Measurements from ENCODE around the gene SFTPD.

The SFTPD gene

GRCh38 chr10:79930751-79931150, 18.2 kb downstream of the SFTPD start:
- Histone ChIP-seq H3K4me3 (ENCODE audit: insufficient read depth, low read length, poor library complexity, severe bottlenecking) (no peak overlapping the region), H2AFZ (ENCODE audit: low read depth, low read length, severe bottlenecking) (no peak overlapping the region), H3K79me2 (ENCODE audit: insufficient read depth, low read length) (no peaks in the 10 kb centered on the region), H3K9ac (ENCODE audit: low read length) (no peak overlapping the region; the same call in 1 of the 2 replicates), H3K27ac (ENCODE audit: low read depth, low read length) (no peak overlapping the region), H3K9me2 (replicated peaks; ENCODE audit: insufficient read depth, low read length) (no peaks in the 10 kb centered on the region), H3K36me3 (ENCODE audit: low read length) (no peaks in the 10 kb centered on the region), H3F3A (ENCODE audit: insufficient read depth) (no peaks in the 10 kb centered on the region), H3K27me3 (ENCODE audit: low read length) (no peaks in the 10 kb centered on the region), H3K4me2 (ENCODE audit: low read depth, low read length, poor library complexity, severe bottlenecking) (no peak overlapping the region), H4K20me1 (ENCODE audit: low read depth, low read length) (no peaks in the 10 kb centered on the region), H3K9me3 (ENCODE audit: insufficient read depth, low read length) (no peaks in the 10 kb centered on the region)
- TF ChIP-seq CTCF (IDR thresholded peaks at IDR 0.05; ENCODE audit: insufficient read depth, low read length, poor library complexity, severe bottlenecking) (no peak), EZH2phosphoT487 (conservative IDR thresholded peaks at IDR 0.05; ENCODE audit: low read length) (no peak)

GRCh38 chr10:79930267-79930666, 18.6 kb downstream of the SFTPD start:
- no peaks in the 10 kb centered on the region for H3K9me2 ChIP-seq (replicated peaks; ENCODE audit: insufficient read depth, low read length)
- TF ChIP-seq CTCF (IDR thresholded peaks at IDR 0.05; ENCODE audit: insufficient read depth, low read length, poor library complexity, severe bottlenecking) (no peak), EZH2phosphoT487 (conservative IDR thresholded peaks at IDR 0.05; ENCODE audit: low read length) (no peak)
- H3K27ac ChIP-seq (ENCODE audit: low read depth, low read length), result no peak overlapping the region

GRCh38 chr10:79929409-79929904, 19.4 kb downstream of the SFTPD start:
- Histone ChIP-seq H3K79me2 (ENCODE audit: insufficient read depth, low read length) (no peaks in the 10 kb centered on the region), H3K9me3 (ENCODE audit: insufficient read depth, low read length) (no peaks in the 10 kb centered on the region), H3F3A (ENCODE audit: insufficient read depth) (no peaks in the 10 kb centered on the region), H4K20me1 (ENCODE audit: low read depth, low read length) (no peaks in the 10 kb centered on the region), H3K9ac (ENCODE audit: low read length) (no peak overlapping the region), H3K9me2 (replicated peaks; ENCODE audit: insufficient read depth, low read length) (no peaks in the 10 kb centered on the region), H3K27me3 (ENCODE audit: low read length) (no peaks in the 10 kb centered on the region), H2AFZ (ENCODE audit: low read depth, low read length, severe bottlenecking) (no peak overlapping the region), H3K4me2 (ENCODE audit: low read depth, low read length, poor library complexity, severe bottlenecking) (no peak overlapping the region), H3K27ac (ENCODE audit: low read depth, low read length) (no peak overlapping the region), H3K36me3 (ENCODE audit: low read length) (no peaks in the 10 kb centered on the region), H3K4me3 (ENCODE audit: insufficient read depth, low read length, poor library complexity, severe bottlenecking) (no peak overlapping the region)
- TF ChIP-seq EZH2phosphoT487 (conservative IDR thresholded peaks at IDR 0.05; ENCODE audit: low read length) (no peak), CTCF (IDR thresholded peaks at IDR 0.05; ENCODE audit: insufficient read depth, low read length, poor library complexity, severe bottlenecking) (peak; percentile 57)

More at GRCh38 chr10:79930267-79930666, 18.6 kb downstream of the SFTPD start:
- no peak overlapping the region for H3K4me3 ChIP-seq (ENCODE audit: insufficient read depth, low read length, poor library complexity, severe bottlenecking)
- H3F3A ChIP-seq (ENCODE audit: insufficient read depth), result no peaks in the 10 kb centered on the region
- H3K9ac ChIP-seq (ENCODE audit: low read length), result no peak overlapping the region; the same call in 1 of the 2 replicates
- no peaks in the 10 kb centered on the region for H3K9me3 ChIP-seq (ENCODE audit: insufficient read depth, low read length)
- no peak overlapping the region for H2AFZ ChIP-seq (ENCODE audit: low read depth, low read length, severe bottlenecking)
- H3K79me2 ChIP-seq (ENCODE audit: insufficient read depth, low read length), result no peaks in the 10 kb centered on the region
- H4K20me1 ChIP-seq (ENCODE audit: low read depth, low read length), result no peaks in the 10 kb centered on the region
- H3K27me3 ChIP-seq (ENCODE audit: low read length), result no peaks in the 10 kb centered on the region
- H3K4me2 ChIP-seq (ENCODE audit: low read depth, low read length, poor library complexity, severe bottlenecking), result no peak overlapping the region
- H3K36me3 ChIP-seq (ENCODE audit: low read length), result no peaks in the 10 kb centered on the region
